HG02870 (cell line): ENCODE measurements around the gene NDUFAF5.

Experiments
- ATAC-seq: cut with Tn5 transposase; IDR thresholded peaks from one replicate; pipeline ENCODE4 v1.9.1; 2021; ENCODE audit warnings: mild to moderate bottlenecking, moderate library complexity; ENCODE audit not compliant: unreplicated experiment

The NDUFAF5 gene

DNA sequence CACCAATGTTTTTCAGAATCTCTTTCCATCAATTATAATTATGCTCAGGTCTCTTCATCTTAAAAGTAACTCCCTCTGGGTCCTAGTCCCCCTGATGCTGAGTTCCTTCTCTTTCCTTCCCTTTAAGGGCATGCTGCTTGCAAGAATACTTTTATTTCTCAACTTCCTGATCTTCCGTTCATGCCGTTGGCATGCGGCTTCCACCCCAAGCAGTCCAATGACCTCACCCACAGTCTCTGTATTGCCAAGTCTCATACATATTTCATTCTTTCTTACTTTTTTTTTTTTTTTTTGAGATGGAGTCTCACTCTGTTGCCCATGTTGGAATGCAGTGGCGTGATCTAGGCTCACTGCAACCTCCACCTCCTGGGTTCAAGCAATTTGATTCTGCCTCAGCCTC, 83.5 kb downstream of the NDUFAF5 start:
- no peak for ATAC-seq

DNA sequence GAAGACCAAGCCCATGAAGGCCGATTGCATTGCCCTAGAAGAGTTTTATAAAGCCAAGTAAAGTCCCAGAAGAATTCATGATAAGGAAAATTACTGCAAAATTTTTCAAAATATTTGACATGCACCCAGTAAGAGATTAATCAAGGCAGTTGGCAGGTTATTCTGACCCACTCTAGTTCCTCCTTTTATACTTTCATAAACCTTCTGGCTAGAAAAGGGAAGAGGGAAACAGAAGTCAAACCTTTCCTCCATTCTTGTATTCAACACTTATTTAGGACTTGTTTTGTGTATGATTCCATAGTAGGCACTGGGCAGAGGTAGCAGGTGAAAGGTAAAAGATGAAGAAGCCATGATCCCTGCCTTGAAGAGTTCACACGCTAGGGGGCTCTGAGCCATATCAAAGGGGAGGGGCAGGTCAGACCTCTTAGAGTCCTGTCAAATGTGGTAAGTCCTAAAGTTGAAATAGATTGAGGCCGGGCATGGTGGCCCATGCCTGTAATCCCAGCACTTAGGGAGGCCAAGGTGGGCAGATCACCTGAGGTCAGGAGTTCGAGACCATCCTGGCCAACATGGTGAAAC, 85.4 kb downstream of the NDUFAF5 start:
- no peak for ATAC-seq
